ENCODE results near the gene DST.

Gene DST

DNA sequence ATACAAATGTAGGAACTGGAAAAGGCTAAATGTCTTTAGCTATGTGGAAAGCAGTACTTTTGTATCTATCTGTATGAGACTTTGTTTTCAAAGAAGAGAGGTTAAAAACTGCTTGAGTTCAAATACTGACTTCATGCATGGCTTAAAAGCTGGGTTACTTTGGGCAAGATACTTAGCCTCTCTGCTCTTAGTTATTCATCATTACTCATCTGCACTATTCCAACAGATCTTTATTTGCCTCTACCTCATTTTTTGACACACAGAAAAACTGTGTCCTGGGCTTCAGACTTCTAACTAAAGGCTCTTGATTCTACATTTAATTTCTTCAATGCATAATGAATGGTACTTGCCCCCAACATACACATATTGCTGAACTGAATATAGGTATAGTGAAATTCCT is 114.8 kb downstream of the DST start:
- no peak for TF ChIP-seq ZNF274 (IDR thresholded peaks at IDR 0.05; ENCODE audit: low read depth, low read length)
- no peak for TF ChIP-seq YY1 (IDR thresholded peaks at IDR 0.05; ENCODE audit: insufficient read depth, insufficient read length)
- no peak for TF ChIP-seq SUZ12 (IDR thresholded peaks at IDR 0.05; ENCODE audit: extremely low read depth, insufficient read depth, insufficient read length)
- H3K4me1 ChIP-seq (ENCODE audit: insufficient read depth, insufficient read length): no peaks in the 10 kb centered on the region
- no peaks in the 10 kb centered on the region for H3K27me3 ChIP-seq (ENCODE audit: insufficient read depth, insufficient read length)
- H3K36me3 ChIP-seq (ENCODE audit: insufficient read depth, insufficient read length, low read length): peaks cover 27% of the 10 kb centered on the region
- H3K9me3 ChIP-seq (ENCODE audit: insufficient read depth, low read length): no peaks in the 10 kb centered on the region
- no peak for DNase-seq (ENCODE audit: low read depth, low spot score)
- H3K4me3 ChIP-seq (ENCODE audit: insufficient read length, low read depth): no peak overlapping the region
- H3K9ac ChIP-seq (ENCODE audit: insufficient read length, low read depth): no peak overlapping the region

DNA sequence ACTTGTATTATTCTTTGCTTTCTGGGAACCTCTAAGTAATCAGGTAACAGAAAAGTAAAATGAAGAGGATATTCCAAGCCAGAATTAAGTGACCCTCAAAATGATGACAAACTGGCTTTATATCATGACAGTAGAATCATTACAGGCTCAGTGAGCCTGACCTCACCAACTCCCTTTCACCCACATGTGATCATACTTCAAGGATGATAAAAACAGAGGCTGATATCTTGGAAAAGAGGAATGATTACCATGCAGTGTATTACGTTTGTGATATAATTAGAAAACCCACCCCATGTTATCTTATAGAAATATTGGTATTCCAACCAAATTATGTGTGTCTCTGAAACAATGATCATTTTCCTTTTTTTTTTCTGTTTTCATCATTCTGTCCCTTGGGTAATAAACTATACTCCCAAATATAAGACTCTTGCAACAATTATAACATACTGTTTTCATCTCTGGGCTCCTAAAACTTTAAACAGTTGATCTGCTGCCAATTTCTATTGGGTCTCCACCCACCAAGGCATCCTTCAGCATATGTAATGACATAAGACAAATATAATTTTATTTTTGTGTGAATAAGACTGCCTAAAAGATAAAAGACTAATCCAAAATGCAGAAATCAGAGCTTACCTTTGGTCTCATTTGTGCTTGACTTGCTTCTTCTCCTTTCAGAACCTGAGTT is 115.7 kb downstream of the DST start:
- Histone ChIP-seq H3K9ac (ENCODE audit: insufficient read length, low read depth) (no peak overlapping the region), H3K36me3 (ENCODE audit: insufficient read depth, insufficient read length, low read length) (peaks cover 25% of the 10 kb centered on the region), H3K27me3 (ENCODE audit: insufficient read depth, insufficient read length) (no peaks in the 10 kb centered on the region), H3K4me1 (ENCODE audit: insufficient read depth, insufficient read length) (no peaks in the 10 kb centered on the region), H3K9me3 (ENCODE audit: insufficient read depth, low read length) (no peaks in the 10 kb centered on the region), H3K4me3 (ENCODE audit: insufficient read length, low read depth) (no peak overlapping the region)
- no peak for DNase-seq (ENCODE audit: low read depth, low spot score)
- TF ChIP-seq YY1 (IDR thresholded peaks at IDR 0.05; ENCODE audit: insufficient read depth, insufficient read length) (no peak), SUZ12 (IDR thresholded peaks at IDR 0.05; ENCODE audit: extremely low read depth, insufficient read depth, insufficient read length) (no peak), ZNF274 (IDR thresholded peaks at IDR 0.05; ENCODE audit: low read depth, low read length) (no peak)

DNA sequence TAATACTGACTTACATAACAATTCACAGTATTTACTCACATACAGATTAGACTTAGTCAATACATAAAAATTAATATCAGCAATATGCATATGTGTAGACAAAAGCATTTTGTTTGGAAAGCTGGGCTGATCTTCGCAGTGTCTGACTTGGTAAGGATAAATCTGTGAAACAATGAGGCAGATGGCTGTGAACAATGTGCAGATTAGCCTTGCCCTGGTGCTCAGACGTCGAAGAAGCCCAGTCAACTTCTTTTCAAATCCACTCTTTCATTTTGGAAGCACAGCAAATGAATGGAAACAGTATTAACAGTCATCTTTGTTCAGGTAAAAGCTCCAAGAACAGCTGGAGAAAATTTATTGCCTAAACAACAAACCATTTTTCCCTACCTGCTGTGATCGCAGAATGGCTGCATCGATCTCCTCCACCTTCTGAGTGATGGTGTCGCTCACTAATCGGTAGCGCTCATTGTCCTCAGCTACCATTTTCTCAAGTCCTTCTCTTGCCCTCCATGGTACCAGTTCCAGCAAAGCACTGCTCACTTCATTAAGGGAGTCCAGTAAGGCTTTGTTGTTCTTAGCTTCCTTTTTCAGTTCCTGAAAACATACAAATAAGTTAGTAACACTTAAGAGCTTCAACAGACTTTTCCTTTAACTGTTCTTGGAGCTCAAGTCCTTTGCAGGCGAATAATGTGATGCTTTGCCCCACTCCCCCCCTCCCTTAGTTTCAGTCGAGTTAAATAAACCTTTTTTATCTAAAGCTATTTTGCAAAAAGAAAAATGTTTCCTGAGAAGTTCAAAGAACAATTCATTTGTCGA is 116.5 kb downstream of the DST start:
- Histone ChIP-seq H3K27me3 (ENCODE audit: insufficient read depth, insufficient read length) (no peaks in the 10 kb centered on the region), H3K4me1 (ENCODE audit: insufficient read depth, insufficient read length) (no peaks in the 10 kb centered on the region), H3K36me3 (ENCODE audit: insufficient read depth, insufficient read length, low read length) (peaks cover 18% of the 10 kb centered on the region), H3K4me3 (ENCODE audit: insufficient read length, low read depth) (no peak overlapping the region), H3K9me3 (ENCODE audit: insufficient read depth, low read length) (no peaks in the 10 kb centered on the region), H3K9ac (ENCODE audit: insufficient read length, low read depth) (no peak overlapping the region)
- TF ChIP-seq ZNF274 (IDR thresholded peaks at IDR 0.05; ENCODE audit: low read depth, low read length): no peak
- TF ChIP-seq SUZ12 (IDR thresholded peaks at IDR 0.05; ENCODE audit: extremely low read depth, insufficient read depth, insufficient read length): no peak
- no peak for DNase-seq (ENCODE audit: low read depth, low spot score)

DNA sequence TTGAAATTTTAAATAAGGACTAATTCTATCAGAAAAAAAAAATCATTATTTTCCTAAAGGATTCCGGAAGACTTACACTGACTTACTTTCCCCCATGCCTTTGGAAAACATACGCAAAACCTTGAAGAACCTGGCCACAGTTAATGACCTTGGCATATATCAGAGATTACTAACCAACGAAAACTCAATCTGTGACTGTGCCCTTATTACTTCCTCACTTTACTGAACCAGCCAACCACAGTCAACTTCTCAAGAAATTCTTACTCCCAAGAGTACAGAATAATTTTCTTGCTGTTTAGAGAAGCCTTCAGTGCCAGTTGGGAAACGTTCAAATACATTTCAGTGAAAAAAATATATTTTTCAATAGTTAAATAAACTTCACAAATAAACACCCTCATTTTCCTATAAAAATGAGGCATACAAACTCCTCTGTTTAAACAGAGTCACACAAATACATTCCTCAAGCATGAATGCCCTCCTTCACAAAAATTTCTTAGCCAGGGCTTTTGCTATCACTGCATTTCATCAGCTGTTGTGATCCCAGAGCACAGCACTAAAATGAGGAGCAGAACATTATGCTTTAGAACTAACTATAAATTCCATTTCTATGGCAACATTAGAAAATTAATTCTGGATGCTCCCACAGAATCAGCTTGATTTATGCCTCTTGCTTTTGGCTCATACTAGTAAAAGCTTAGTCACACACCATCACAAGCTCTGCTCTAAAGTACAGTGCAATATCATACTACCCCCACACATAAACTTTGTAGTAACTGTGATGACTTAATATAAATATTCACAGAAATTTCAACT is 117.6 kb downstream of the DST start:
- no peak for DNase-seq (ENCODE audit: low read depth, low spot score)
- no peak overlapping the region for H3K9ac ChIP-seq (ENCODE audit: insufficient read length, low read depth)
- H3K4me1 ChIP-seq (ENCODE audit: insufficient read depth, insufficient read length): no peaks in the 10 kb centered on the region
- no peak overlapping the region for H3K4me3 ChIP-seq (ENCODE audit: insufficient read length, low read depth)
- no peaks in the 10 kb centered on the region for H3K9me3 ChIP-seq (ENCODE audit: insufficient read depth, low read length)
- TF ChIP-seq SUZ12 (IDR thresholded peaks at IDR 0.05; ENCODE audit: extremely low read depth, insufficient read depth, insufficient read length): no peak
- no peak for TF ChIP-seq ZNF274 (IDR thresholded peaks at IDR 0.05; ENCODE audit: low read depth, low read length)
- TF ChIP-seq YY1 (IDR thresholded peaks at IDR 0.05; ENCODE audit: insufficient read depth, insufficient read length): no peak
- no peaks in the 10 kb centered on the region for H3K27me3 ChIP-seq (ENCODE audit: insufficient read depth, insufficient read length)
- H3K36me3 ChIP-seq (ENCODE audit: insufficient read depth, insufficient read length, low read length): peaks cover 17% of the 10 kb centered on the region

DNA sequence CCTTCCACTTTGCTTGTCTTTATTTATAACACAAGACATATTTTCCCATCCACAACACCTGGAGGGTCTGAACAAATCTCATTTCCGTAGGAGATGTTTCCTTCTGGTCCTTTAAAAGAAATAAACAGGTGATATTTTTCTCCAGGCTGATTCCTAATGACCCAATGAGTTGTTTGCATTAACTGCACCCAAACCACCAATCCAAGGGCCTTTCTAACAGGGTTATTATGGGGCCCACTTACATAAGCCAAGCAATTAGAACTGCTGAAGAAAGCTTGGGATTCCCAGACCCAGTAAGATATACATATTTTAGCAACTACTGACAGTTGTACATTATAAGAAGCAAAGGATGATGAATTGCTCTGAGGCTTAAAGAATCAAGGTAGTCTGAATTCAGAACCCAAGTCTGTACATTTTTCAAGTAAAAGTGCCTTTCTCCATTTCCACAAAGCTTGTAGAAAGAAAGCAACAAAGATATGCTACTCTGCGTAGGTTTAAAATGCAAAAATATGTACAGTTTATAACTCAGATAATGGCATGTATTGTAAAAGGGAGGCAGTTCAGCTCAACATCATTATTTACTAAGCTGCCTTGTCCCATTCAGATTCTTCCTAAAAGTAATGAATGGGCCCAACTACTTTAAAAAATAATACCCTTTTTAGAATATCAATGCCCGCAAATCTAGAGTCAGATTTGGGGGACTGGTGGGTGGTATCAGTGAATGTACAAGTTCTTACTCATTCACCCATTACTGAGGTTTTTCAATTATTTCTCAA is 120.0 kb downstream of the DST start:
- Histone ChIP-seq H3K4me3 (ENCODE audit: insufficient read length, low read depth) (no peak overlapping the region), H3K36me3 (ENCODE audit: insufficient read depth, insufficient read length, low read length) (peaks cover 17% of the 10 kb centered on the region), H3K4me1 (ENCODE audit: insufficient read depth, insufficient read length) (no peaks in the 10 kb centered on the region), H3K9ac (ENCODE audit: insufficient read length, low read depth) (no peak overlapping the region), H3K9me3 (ENCODE audit: insufficient read depth, low read length) (no peaks in the 10 kb centered on the region), H3K27me3 (ENCODE audit: insufficient read depth, insufficient read length) (no peaks in the 10 kb centered on the region)
- TF ChIP-seq SUZ12 (IDR thresholded peaks at IDR 0.05; ENCODE audit: extremely low read depth, insufficient read depth, insufficient read length) (no peak), YY1 (IDR thresholded peaks at IDR 0.05; ENCODE audit: insufficient read depth, insufficient read length) (no peak), ZNF274 (IDR thresholded peaks at IDR 0.05; ENCODE audit: low read depth, low read length) (no peak)
- no peak for DNase-seq (ENCODE audit: low read depth, low spot score)

DNA sequence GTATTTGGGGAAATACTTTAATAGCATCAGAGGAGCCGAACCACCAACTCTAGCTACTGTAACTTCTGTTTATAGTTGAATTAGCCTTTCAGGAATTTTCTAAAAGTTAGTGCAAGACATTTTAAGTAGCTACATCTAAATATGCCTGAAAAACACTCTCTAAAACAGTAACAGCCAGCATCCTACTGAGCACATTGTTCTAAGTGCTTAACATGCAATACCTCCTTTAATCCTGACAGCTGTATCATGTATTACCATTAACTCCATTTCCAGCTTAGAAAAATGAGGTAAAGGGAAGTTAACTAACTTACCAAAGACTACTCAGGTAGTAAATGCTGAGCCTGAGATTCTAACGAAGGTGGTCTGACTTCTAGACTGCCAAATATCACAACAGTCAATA is 120.7 kb downstream of the DST start:
- TF ChIP-seq SUZ12 (IDR thresholded peaks at IDR 0.05; ENCODE audit: extremely low read depth, insufficient read depth, insufficient read length) (no peak), YY1 (IDR thresholded peaks at IDR 0.05; ENCODE audit: insufficient read depth, insufficient read length) (no peak), ZNF274 (IDR thresholded peaks at IDR 0.05; ENCODE audit: low read depth, low read length) (no peak)
- peaks cover 15% of the 10 kb centered on the region for H3K36me3 ChIP-seq (ENCODE audit: insufficient read depth, insufficient read length, low read length)
- H3K4me1 ChIP-seq (ENCODE audit: insufficient read depth, insufficient read length): no peaks in the 10 kb centered on the region
- no peaks in the 10 kb centered on the region for H3K9me3 ChIP-seq (ENCODE audit: insufficient read depth, low read length)
- no peak overlapping the region for H3K9ac ChIP-seq (ENCODE audit: insufficient read length, low read depth)
- DNase-seq (ENCODE audit: low read depth, low spot score): no peak
- no peaks in the 10 kb centered on the region for H3K27me3 ChIP-seq (ENCODE audit: insufficient read depth, insufficient read length)
- no peak overlapping the region for H3K4me3 ChIP-seq (ENCODE audit: insufficient read length, low read depth)

Measured in NT2/D1 (cell line).